ENCODE measurements around the gene GRAMD4.
"Not testable (repeated sequence)": the region's sequence is repeated elsewhere in the genome, so short reads cannot be mapped to it uniquely, and the experiment has no call there.

Gene GRAMD4

DNA sequence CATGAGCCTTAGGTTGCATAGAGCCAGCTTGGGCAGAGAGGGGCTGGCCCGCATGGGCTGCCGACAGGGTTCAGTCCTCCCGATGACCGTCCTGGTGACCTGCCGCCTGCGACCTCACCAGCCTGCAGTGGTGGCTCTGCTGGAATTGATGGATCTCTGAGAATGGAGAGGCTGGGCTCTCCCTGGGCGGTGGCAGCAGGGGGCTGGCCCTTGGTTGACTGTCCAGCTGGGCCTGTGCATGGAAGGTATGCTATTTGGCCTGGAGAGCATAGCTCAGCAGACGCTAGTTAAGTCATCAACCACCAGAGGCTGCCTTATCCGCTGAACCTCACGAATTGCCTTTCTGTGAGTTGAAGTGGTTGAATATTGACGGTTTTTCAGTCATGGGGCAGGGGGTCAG lies 19.7 kb downstream of the GRAMD4 start:
- DNase-seq, result no peak

DNA sequence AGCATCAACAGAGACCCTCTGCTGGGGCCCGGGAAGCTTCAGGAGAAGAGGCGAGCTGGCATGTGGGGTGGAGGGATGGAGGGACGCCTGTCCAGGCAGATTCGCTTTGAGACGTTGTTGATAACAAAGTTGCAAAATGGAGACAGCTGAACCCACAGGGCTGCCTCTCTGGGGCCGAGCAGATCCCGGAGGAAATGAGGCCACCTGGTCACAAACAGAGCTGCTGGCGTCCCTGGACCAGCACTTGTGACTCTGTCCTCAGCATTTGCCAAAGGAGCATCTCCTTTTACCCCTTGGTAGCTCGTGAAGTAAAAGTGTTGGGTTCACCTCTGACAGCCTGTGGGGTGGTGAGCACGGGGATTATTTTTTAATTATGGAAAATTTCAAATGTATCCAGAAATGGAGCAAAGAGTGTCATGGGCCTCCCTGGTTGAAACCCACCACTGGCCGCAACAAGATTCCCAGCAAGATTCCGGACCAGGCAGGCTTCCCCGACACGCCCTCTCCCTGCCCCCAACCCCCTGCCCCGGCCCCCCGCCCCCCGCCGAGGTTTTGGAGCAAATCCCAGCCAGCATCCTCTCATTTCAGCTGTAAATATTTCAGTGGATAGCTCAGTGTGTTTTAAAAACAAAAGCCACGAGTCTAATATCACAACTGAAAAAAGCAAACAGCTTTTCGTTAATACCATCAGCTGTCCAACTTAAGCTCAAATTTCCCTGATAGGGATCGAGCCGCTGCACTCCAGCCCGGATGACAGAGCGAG lies 20.3 kb downstream of the GRAMD4 start:
- no peak for DNase-seq

DNA sequence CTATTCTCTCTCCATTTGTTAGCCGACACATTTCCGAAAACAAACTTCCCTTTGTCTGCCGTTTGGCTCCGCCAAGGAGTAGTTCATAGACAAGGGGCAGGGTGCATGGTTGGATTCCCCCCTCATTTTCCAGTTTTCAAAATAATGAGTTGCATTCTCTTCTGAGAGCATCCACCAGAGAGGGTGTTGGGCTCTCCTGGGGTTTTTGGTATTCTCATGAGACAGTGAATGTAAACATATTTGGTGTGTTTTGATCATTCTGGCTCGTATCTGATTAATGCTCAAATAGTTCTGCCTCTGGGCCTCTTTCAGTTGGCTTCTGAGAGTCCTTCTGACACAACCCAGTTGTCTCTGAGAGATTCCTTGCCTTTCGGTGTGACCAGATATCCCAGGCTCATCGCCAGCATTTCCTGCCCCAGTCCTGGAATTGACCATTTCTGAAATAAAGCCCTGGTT lies 21.7 kb downstream of the GRAMD4 start:
- DNase-seq, result no peak

DNA sequence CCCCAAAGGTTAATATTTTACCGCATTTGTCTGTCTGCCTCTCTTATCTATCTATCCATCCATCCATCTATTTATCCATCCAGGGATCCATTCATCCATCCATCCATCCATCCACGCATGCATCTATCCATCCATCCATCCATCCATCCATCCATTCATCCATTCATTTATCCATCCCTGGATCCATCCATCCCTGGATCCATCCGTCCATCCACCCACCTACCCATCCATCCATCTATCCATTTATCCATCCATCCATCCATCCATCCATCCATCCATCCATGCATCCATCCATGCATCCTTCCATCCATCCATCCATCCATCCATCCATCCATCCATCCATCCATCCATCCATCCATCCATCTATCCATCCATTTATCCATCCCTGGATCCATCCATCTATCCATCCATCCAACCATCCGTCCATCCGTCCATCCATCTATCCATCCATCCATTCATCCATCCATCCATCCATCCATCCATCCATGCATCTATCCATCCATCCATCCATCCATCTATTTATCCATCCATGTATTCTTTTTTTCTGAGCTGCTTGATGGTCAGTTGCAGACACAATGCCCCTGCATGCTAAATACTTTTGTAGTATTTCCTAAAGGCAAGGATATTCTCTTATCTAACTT lies 22.8 kb downstream of the GRAMD4 start:
- DNase-seq, result not testable (repeated sequence)

DNA sequence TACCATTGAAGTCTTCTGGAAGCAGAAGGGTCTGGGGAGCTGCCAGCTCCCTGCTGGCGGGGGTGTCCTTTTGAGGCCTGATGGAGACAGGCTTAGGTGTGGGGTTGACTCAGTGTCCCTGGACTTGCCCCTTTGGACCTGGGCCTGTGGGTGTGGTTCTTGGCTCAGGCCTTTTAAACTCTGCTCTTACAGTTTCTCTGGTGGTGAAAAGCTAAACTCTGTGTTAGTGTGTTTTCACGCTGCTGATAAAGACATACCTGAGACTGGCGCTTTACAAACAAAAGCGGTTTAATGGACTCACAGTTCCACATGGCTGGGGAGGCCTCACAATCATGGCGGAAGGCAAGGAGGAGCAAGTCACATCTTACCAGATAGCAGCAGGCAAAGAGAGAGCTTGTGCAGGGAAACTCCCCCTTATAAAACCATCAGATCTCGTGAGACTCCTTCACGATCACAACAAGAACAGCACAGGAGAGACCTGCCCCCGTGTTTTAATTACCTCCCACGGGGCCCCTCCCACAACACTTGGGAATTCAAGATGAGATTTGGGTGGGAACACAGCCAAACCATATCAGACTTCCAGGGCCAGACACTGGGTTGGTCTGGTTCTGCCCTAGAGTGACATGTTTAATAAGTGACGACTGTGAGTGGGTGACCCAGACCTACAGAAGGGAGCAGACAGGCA lies 26.5 kb downstream of the GRAMD4 start:
- no peak for DNase-seq

DNA sequence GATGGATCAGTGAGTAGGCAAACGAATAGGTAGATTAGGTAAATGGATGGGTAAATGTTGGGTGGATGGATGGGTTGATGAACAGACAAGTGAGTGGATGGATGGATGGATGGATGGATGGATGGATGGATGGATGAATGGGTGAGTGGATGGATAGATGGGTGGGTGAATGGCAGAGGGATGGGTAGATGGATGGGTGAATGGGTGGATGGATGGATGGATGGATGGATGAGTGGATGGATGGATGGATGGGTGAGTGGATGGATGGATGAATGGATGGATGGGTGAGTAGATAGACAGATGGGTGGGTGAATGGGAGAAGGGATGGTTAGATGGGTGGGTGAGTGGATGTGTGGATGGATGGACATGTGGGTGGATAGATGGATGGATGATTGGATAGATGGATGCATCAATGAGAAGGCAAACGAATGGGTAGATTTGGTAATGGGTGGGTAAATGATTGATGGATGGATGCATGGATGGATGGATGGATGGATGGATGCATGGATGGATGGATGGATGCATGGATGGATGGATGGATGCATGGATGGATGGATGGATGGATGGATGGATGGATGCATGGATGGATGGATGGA lies 28.1 kb downstream of the GRAMD4 start:
- DNase-seq, result not testable (repeated sequence)

DNA sequence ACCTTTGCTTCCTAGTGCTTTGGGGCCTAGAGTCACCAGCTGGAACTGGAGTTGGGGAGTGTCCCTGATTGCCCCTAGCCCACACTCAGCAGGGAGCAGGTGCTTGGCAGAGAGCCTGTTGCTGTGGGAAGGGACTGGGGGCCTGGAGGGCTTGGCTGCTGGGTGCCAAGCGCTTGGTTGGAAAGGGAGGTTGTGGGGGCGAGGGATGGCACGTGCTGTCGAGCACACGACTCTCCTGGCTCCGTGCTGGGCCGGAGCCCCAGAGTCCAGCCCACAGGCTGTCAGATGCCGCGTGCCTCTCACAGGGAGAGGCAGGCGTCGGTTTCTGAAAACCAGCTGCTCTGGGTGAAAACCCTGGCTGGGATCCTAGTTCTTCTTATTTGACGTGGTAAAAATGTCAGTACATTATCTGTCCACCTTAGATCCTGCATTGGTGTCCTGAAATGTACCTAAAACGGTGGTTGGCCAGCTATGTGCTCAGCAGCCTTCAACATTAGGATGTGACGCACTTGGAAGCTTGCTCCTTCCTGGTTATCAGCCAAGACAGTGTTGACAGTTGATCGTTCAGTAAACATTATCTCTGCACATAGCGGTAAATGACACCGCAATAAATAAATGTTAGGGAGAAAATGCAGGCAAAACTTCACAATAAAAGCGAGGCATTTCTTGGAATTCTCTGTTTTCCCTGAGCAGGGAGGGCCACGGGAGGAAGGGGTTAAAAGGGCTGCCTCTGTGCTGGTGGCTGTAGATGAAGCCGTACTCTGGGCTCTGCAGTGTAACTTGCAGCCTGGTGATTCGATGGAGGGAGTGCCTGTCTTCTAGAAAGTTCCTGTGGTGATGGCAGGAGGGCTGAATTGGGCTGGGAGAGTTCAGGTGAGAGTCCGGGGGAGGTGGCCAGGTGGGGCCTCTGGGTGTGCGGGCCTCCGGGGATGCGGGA lies 29.2 kb downstream of the GRAMD4 start:
- DNase-seq, result peak; percentile 76

DNA sequence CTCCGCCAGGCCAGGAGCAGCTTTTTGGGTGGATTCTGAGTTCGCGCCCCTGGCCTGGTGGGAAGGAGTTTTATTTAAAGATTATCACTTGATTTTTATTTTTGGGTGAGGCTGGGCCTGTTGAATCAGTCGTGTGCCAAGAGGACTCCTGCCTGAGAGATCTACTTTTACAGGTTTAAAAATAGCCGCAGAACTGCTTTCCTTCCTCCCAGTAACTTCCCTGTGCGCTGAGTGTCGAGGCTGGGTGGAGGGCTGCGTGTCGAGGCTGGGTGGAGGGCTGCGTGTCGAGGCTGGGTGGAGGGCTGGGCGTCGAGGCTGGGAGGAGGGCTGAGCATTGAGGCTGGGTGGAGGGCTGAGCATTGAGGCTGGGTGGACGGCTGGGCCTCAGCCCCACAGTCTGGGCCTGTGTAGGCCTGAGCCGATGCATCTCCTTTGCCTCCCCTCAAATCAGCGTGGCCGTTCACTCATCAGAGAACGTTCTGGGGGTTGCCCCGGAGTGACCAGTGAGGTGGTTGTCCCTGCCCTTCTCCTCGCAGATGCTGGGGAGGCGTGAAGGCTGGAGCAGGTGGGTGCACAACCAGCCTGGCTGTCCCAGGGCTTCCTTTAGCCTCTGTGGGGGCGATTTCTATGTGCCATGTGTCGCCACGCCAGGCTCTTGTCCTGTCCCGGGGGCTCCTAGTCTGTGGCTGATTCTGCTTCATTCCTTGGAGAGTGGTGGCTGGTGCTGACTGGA lies 30.1 kb downstream of the GRAMD4 start:
- no peak for DNase-seq

DNA sequence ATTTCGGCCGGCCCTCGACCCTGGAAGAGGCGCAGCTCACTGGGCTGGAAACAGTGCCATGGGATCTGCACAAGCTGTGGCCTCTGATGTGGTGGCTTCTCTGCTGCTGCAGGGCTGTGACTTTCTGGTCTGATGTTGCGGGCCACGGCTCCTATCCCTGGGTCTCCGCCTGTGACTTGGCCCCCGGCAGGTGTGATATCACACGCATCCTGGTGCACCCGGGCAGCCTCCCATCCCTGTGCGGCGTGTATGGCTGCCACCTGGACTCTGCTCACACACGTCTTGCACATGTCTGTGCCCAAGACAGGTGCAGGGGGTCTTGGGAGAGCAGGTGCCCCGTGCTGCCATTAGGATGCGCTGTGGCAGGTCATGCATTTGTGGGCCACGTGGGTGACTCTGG lies 31.1 kb downstream of the GRAMD4 start:
- DNase-seq, result no peak

DNA sequence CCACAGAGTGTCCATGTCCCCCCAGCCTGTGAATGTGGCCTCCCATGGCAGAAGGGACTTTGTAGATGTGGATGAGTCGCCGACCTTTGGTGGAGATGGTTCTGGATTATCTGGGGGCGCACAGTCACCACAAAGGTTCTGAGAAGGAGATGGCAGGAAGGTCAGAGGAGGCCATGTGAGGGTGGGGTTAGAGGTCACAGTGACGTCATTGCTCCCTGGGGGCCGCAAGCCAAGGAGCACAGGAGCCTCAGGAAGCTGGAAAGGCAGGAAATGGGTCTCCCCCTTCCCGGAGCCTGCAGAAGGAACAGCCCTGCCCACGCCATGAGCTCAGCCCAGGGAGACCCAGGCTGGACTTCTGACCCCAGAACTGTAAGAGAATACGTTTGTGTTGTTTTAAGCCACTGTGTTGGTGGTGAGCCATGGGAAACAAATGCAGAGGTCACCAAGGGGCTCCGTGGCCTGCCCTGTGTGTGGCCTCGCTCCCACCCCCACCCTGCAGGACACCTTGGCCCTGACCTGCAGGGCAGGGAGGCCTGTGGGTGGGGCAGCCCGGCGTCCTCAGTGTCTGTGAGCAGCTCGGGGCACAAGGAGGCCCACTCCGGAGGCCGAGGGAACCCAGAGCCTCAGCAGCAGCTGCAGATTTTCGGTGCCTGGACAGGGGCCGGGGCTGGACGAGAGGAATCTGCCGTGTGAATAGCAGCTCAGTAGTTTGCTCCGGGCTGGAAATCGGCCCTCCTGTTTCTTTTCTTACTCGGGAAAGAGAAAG lies 32.1 kb downstream of the GRAMD4 start:
- no peak for DNase-seq

DNA sequence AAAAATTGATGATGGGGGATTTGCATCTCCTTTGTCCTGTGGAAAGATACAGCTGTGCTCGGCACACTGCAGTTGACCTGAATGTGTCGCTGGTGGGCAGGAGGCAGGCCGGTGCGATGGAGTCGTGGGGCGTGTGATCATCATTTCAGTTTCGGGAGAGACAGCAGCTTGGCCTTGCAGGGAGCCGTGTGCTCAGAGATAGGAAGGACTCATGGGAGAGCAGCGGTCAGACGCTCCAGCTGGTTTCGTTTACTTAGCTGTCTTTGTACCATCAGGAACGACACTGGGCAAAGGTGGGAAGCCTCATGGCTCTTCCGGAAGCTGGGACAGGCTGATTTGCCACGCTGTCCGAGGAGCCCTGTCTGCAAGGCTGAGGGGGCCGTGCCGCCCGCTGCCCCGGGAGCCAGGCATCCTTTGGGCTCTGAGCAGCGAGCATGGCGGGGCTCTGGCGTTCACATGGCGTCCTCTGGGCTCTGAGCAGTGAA lies 32.7 kb downstream of the GRAMD4 start:
- DNase-seq, result peak; percentile 19

DNA sequence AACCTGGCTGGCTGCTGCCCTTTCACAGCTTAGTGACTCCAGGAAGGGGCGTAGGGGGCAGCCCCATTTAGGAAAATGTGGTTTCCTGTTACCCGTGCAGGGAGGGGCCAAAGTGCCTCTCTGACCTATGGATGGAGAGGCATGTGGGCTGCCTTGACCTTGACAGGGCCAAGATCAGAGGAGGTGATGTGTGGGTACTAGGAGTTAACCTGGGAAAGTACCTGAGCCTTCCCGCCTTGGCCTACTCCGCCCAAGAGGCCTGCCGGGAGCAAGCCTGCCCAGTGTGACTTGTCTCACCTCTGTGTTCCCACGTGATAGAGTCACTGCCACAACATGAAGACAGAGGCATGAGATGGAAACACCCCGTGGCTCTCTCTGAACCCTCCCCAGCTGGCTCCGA lies 33.4 kb downstream of the GRAMD4 start:
- DNase-seq, result no peak

DNA sequence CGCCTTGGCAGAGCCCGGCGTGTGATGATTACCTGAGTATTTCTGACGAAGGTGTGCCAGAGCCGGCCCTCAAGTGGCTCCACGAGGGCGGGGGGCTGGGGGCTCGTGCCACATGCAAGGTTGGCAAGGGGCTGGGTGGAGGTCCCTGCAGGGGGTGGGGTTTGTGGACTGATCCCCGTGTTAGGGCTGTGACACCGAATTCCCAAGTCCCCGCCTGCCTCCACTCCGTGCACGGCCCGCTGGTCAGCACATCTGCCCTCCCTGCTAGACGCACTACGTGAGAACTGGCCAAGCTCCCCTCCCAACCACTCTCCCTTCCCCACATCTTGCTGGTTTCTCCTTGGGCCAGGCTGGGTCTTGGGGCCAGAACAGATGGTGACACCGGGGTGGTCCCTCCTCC lies 34.2 kb downstream of the GRAMD4 start:
- DNase-seq, result no peak

DNA sequence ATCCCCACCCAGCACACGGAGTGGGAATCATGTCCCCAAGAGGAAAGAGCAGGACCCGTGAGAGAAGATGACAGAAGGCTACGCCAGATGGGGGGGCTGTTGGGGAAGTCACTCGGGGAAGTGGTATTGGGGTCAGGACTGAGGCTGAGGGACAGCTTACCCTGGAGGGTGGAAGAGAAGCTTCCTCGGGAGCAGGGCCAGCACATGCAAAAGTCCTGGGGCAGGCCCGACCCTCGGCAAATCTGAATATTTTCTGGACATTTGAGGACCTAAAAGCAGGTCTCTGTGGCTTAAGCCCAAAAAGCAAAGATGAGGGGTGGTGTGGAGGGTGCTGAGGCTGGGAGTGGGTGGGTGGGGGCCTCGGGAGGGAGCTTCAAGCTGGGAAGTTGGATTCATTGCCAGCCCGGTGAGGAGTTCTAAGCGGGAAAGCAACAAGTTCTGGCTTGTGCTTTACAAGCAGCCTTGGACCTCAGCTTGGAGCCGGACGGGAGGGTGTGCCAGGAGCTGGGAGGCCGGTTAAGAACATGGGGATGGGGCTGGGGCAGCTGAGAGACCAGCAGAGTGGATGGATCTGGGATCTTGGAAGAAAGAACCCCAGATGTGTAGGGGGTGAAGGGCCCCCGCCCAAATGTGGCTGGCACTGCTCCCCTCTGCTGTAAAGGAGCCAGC lies 34.9 kb downstream of the GRAMD4 start:
- DNase-seq, result no peak

DNA sequence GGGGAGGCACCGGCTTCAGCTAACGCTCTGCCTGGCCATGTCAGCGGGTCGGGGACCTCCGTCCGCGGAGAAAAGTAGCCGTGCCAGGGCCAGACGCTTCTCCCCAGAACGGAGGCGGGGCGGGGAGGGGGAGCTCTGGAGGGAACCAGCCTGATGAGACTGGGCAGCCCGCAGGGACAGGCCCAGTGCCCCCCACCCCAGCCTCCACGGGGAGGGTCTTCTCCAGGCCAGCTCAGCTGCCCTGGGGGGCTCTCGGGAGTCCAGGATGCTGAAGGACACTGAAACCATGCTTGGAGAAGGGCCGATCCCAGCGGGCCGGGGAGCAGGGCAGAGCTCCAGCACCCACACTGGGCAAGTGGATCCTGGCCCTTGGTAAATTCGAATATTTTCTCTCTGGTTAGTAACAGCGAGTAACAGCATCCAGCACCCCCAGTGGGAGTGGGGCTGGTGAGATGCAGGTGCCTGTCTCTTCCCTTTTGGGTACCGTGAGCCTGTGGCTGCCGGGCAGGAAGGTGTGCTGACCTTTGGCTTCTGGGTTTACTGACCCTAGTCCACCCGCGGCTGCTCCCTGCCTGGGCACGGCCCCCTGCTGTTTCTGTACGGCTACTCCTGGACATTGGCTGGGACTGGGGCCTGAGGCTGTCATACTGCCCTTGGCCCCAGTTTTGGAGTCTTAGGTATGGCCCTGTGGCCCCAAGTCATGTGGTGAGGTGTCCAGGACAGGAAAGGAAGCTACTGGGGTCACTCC lies 35.8 kb downstream of the GRAMD4 start:
- no peak for DNase-seq

DNA sequence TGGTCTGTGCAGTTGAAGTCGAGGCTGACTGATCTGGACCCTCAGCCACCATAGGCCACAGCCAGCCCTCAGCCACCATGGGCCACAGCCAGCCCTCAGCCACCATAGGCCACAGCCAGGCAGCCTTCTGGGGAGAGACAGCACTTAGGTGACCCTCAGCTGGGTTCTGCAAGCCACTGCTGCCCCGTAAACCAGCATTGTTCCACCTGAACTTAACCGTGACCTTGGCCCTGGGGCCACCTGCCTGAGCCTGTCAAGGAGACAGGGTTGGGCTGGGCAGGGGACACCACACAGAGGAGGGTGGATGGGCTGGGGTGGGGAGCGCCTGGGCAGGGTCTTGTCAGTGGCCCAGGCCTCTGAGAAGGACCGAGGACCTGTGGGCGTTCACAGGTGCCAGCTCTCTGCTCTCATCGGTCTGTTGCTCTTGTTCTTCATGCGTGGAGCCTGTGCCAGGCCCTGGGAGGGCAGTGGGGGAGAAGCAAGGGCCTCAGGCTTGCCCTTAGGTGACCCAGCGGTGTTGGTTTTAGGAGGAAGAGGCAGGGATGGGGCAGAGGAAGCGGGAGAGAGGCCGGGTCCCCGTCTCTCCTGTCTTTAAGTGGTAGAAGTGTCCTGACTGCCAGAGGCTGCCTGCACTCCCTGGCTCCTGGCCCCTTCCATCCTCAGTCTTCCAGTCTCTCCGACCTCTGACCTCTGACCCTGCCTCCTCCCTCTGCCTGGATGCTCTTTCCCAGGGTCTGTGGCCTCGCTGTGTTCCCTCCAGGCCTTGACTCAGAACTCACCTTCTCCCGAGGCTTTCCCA lies 36.9 kb downstream of the GRAMD4 start:
- DNase-seq, result no peak

DNA sequence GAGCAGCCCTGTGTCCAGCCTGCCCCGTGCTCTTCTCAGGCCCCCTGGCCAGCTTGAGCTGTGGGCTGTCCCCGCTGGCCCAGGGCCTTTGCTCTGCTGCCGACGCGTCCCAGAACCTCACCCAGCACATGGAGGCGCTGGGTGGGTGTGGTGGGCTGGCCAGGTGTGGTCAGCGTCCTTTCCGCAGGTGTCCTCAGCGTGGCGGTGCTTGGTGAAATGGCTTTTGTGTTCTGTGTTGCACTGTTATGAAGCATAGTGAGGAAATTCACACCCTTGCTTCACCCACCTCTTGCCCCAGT lies 37.4 kb downstream of the GRAMD4 start:
- no peak for DNase-seq

DNA sequence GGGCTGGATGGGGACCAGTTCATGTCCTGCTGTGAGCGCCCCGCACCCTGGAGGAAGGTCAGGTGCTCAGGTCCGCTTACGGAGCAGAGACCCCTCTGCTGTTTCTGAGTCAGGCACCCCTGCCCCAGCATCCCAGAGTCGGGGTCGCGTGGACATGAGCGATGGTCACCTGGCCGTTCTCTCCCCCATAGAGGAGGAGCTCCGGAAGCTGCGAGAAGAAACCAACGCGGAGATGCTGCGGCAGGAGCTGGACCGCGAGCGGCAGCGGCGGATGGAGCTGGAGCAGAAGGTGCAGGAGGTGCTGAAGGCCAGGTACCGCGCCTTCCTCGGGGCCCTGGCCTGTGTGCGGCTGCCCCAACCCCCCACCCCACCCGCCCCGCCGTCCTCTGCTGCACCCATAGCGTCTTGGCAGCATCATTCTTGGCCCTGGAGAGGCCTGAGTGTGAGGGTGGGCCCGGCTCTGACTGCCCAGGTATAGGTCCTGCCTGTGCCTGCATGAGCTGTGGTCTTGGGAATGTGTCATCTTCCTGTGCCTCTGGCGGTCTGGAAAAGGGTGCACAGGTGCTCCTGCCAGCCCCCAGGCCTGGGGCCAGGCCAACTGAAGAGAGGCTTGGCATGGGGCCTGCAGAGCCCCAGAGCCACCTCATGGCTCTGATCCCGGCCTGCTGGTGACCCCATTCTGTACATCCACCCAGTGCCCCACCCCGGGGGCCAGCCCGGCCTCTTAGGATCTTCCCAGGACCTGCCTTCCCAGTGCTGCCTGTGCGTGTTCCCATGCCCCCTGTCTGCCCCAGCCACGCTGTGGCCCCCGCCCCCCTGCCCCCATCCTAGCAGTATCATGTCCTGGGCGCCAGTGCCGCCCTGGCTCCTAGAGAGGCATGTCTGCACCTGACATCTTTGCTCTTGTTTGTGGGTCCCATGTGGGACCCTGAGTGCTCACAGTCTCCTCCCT lies 38.1 kb downstream of the GRAMD4 start:
- no peak for DNase-seq

All from NCI-H2029 (cell line).